HG02885 (cell line): ENCODE results near the gene ATP13A5.

ENCODE experiments used
- ATAC-seq: cut with Tn5 transposase; IDR thresholded peaks from one replicate; pipeline ENCODE4 v1.9.1; 2021; ENCODE audit warnings: mild to moderate bottlenecking; ENCODE audit not compliant: unreplicated experiment, poor library complexity

The ATP13A5 gene

DNA sequence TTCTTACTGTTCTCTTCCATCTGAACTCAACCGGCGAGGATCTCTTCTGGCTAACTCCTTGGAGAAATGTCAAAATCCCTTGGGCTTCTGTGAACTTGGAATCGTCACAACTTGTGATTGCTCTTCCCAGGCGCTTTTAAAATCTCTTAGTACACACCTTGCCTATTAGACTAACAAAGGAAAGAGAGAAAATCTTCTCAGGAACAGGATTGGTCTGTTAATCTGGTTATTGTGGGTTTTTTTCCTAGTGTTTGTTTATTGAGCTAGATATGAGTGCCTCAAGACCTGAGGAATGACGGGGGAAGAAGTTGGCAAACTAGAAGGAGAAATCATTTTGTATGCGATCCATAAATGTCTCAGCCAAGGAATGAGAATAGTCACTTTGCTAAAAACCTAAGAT lies at the start of gene ATP13A5:
TSS of gene ATP13A5 (minus strand) at position 48 of the 400 bp plus-strand sequence. CDS start at position 20, 28 bp downstream.
- ATAC-seq, result no peak

GRCh38 chr3:193418576-193419373 lies 40.2 kb upstream of the ATP13A5 start:
- no peak for ATAC-seq

- no peak for ATAC-seq
Measured at GRCh38 chr3:193416629-193417028, 38.1 kb upstream of the ATP13A5 start.

DNA sequence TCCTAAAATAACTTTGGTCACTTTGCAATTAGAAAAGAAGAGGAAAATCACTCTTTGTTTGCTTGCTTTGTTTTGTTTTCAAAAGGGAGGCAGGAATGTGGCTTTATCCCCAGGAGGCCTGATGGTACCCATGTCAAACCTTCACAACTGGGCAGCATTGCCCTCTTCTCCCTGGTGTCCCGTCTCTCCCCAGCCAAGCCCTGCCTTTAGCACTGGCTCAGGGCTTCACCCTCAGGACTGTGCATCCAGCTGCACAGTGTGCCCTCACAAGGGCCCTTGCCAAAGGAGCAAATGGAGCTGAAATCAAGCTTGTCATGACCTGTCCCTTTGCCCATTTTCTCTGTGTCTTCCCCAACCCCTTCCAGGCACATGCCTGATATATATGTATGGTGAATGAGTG lies 29.1 kb upstream of the ATP13A5 start:
- no peak for ATAC-seq

DNA sequence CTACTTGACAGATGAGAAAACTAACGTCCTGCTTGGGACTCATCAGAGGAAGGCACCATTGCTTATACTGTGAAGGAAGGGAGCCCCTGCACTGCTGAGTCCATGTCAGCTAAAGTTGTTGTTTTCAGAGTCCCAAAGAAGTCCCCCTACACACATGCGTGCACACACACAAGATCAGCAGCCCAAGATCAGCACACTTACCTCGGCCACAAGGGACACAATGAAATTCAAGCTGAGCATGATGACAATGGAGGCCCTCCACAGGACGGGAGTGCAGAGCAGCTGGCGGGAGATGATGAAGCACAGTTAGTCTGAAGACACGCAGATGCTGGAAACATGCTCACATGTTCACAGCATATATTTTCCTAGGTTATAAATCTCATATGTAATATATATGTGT lies 28.6 kb upstream of the ATP13A5 start:
- ATAC-seq, result no peak

GRCh38 chr3:193403307-193403706 lies 24.8 kb upstream of the ATP13A5 start:
- ATAC-seq, result no peak

DNA sequence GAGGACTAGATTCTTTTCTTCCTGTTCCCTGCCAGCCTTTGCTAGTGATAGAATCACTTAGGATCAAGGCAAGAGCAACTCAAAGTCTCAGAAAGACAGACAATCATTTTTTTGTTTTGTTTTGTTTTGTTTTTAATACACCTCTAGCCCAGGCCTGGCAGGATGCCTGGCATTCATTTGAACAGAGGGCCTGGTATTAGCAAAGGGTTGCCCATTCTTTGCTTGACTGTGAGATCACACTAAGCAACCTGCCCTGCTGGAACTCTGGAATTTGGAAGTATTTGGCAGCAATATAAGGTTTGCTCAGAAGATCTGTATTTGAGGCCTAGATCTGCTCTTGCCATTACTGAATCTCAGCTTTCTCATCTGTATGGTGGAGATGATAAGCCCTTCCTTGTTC lies 21.8 kb upstream of the ATP13A5 start:
- no peak for ATAC-seq

DNA sequence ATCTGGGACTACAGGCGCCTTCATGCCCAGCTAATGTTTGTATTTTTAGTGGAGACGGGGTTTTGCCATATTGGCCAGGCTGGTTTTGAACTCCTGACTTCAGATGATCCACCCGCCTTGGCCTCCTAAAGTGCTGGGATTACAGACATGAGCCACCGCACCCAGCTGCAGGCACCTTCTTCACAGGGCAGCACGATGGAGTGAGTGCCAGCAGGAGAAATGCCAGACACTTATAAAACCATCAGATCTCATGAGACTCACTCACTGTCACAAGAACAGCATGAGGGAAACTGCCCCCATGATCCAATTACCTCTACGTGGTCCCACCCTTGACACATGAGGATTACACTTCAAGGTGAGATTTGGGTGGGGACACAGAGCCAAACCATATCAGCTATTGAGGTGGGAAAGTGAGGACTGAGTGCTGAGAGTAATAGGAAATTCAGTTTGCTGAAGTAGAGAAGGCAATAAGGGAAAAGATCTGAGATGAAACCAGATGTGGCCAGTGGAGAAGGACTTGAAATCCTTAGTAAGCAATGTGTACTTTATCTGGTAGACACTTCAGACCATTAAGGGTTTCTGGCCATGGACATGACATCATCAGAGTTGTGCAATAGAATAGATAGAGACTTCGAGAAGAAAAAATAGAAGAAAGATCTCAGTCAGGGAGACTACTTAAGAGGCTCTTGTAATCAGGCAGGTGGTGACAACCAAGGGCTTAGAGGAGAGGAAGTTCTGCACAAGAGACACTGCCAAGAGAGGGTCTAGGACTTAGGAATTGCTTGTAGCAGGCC lies 18.1 kb upstream of the ATP13A5 start:
- ATAC-seq, result no peak

DNA sequence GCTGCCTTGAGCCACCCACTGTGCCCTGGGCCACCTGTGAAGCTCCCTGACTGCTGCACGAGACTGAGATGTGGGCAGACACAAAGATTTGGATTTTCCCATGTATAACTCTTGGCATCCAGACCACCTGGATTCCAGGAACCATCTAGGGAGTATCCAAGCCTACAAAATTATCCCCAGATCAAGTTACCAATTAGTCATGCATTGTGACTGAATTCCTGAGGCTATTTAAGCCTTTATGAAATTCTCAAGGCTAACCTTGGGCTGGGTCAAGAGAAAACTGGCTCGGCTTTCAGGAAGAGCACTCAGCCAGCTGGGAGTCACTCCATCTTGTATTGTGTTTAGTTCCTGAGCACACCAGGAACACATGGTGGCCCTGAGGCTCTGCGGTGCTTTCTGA lies 13.3 kb upstream of the ATP13A5 start:
- ATAC-seq, result no peak

DNA sequence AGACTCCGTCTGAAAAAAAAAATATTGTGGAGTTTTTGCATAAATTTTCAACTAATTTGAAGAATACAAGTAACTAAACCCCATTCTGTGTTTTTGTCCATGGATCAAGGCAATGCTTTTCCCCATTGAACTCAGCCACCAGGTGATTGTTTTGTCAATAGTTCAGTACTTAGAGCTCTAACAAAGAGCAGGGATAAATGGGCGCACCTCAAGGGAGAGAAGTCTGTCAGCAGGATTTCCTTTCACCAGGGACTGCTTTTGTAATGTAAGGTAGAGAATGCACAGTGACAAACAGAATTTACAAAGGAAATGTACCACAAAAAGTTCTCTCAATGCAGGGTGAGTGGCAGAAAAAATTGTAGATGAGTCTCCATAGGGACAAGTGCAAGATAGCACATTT lies 10.8 kb upstream of the ATP13A5 start:
- ATAC-seq, result no peak

- ATAC-seq, result no peak
Measured at GRCh38 chr3:193388361-193388760, 9.8 kb upstream of the ATP13A5 start.

DNA sequence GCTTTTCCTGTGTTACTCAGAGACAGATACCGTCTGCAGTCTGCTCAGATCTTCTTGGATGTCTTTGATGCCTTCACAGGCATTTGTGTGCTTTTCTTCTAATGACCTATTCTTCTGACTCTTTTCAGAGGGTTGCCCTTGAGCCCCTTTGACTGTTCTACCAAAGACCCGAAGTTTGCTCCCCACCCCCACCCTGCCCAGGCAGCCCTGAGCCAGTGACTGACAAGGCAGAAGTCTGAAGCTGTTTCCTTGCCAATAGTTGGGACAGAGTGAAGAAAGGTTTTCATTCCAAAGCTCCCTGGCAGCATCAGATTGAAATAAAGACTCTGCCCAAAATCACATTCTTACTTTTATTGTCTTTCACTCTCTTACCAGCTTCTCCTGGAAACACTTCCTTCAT lies 9.0 kb upstream of the ATP13A5 start:
- ATAC-seq, result no peak

DNA sequence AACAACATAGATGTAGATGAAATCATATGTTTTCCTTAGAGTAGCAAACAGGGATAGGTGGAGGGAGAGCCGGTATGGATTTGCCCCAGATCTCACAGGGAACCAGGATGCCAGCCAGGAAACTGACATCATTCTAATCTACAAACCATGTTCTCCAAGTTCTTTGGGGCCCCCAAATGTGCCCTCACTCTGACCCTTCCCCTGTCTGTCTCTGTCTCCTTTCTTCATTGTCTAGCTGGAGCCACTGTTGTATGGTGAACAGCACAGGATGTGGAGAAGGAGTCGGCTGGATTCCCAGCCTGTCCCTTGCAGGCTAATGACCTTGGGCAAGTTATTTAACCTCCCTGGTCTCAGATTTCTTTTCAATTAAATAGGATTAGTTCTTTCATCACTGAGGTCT lies 962 bp downstream of the ATP13A5 start:
- ATAC-seq, result no peak

DNA sequence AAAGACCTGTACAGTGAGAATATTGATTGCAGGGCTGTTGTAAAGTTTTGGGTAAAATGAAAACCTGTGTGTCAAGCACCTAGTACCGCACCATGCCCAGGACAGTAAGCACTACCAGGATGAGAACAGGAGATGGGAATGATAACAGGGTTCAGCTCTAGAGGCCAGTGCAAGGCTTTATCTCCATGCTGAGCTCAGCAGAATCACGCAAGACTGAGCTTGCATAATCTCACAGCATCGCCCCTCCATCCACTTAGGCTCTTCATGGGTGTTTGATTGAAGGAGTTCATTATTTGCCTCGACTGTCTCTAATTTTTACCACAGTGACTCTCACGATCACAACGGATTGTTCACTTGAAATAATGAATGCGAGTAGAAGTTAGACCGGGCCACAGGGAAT lies 2.9 kb downstream of the ATP13A5 start:
- no peak for ATAC-seq

- ATAC-seq, result peak; percentile 73
Measured at GRCh38 chr3:193372783-193373182, 5.8 kb downstream of the ATP13A5 start.

DNA sequence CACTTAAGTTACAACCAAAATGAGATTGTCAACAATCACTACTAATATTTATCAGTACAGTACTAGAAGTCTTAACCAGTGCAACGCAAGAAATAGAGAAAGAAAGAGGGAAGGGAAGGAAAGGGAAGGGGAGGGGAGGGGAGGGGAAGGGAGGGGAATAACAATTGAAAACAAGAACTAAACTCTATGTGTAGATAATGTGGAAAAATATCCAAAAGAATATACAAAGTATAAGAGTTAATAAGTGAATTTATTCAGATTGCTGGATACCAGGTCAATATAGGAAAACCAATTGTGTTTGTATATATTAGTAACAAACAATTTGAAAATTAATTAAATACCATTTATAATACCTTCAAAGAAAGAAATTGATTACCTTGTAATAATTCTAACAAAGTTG lies 10.7 kb downstream of the ATP13A5 start:
- no peak for ATAC-seq

DNA sequence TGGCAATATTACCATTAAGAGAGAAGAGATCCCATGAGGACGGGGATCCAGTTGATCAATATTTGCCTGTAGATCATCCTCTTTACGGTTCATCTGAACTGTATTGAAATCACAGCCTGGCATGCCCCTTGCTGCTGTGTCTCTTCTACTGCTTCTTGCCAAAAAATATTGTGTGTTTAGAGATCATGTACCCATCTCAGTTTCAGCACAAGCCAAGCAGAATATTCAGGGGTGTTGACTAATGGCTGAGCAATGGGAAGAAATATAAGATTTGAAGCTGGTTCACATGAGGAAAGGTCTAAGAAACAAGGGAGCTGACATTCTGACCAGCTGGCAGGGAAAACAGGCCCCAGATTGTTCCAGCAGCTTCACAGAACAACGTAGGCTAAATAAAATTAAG lies 21.3 kb downstream of the ATP13A5 start:
- no peak for ATAC-seq

DNA sequence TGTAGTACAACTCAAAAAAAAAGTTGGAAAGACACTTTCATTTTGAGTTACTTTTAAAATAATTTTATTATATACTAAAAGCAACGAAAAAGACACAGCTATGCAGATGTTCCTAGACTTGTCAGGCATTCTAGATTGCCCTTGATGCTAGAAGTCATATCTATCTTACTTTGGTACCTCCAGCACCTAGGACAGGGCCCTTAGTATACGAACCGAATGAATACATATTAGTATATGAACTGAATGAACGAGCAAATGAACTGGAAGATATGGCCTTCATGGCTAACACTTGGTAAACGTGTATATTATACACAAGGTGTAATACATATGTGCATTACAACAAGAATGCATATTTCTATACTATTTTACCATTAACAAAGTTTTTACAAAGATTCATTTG lies 24.1 kb downstream of the ATP13A5 start:
- no peak for ATAC-seq

DNA sequence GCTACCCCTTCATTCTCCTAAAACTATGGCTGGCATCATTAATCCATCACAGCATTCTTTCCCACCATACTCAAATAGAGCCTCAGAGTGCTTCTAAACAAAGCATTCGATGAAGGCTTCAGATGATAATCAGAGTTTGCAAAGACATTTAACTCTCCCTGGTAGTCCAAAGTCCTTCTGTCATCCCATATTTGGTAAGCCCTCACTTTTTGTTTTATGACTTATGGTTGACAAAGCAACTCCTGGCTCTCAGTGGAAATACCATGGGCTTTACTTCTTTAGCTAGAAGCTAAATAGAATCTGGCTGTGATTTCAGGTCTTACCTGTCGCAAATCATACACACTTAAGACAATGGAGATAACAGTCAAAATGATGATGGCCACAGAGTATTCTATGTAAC lies 27.8 kb downstream of the ATP13A5 start:
- ATAC-seq, result no peak

- no peak for ATAC-seq
Measured at GRCh38 chr3:193348686-193349085, 29.9 kb downstream of the ATP13A5 start.
